HG02759 (cell line): ENCODE results near the gene SYT10.
"Not testable (repeated sequence)": the region's sequence is repeated elsewhere in the genome, so short reads cannot be mapped to it uniquely, and the experiment has no call there.

Source experiments
- ATAC-seq: cut with Tn5 transposase; IDR thresholded peaks from one replicate; pipeline ENCODE4 v1.9.1; 2021; ENCODE audit warnings: mild to moderate bottlenecking, moderate library complexity; ENCODE audit not compliant: unreplicated experiment

Gene SYT10

GRCh38 chr12:33439587-33440011 lies at the start of gene SYT10:
TSS of gene SYT10 (minus strand) at chr12:33439819. CDS start at chr12:33439522, 297 bp downstream.
- no peak for ATAC-seq

- no peak for ATAC-seq
Observed at GRCh38 chr12:33488036-33488435, 48.4 kb upstream of the SYT10 start.

GRCh38 chr12:33486058-33486457 lies 46.4 kb upstream of the SYT10 start:
- ATAC-seq, result no peak

- no peak for ATAC-seq
Observed at GRCh38 chr12:33484161-33484560, 44.5 kb upstream of the SYT10 start.

- ATAC-seq, result no peak
Observed at GRCh38 chr12:33480366-33480765, 40.7 kb upstream of the SYT10 start.

- no peak for ATAC-seq
Observed at GRCh38 chr12:33476058-33476457, 36.4 kb upstream of the SYT10 start.

- no peak for ATAC-seq
Observed at GRCh38 chr12:33472299-33472698, 32.7 kb upstream of the SYT10 start.

- ATAC-seq, result no peak
Observed at GRCh38 chr12:33455096-33455495, 15.5 kb upstream of the SYT10 start.

- no peak for ATAC-seq
Observed at GRCh38 chr12:33450480-33450879, 10.9 kb upstream of the SYT10 start.

- no peak for ATAC-seq
Observed at GRCh38 chr12:33440477-33440876, 858 bp upstream of the SYT10 start.

- ATAC-seq, result no peak
Observed at GRCh38 chr12:33438851-33439586, 600 bp downstream of the SYT10 start.

GRCh38 chr12:33438025-33438772 lies 1.4 kb downstream of the SYT10 start:
- no peak for ATAC-seq

GRCh38 chr12:33437598-33437997 lies 2.0 kb downstream of the SYT10 start:
- no peak for ATAC-seq

- no peak for ATAC-seq
Observed at GRCh38 chr12:33432992-33433391, 6.6 kb downstream of the SYT10 start.

- ATAC-seq, result no peak
Observed at GRCh38 chr12:33431648-33432047, 8.0 kb downstream of the SYT10 start.

GRCh38 chr12:33429468-33429867 lies 10.2 kb downstream of the SYT10 start:
- ATAC-seq, result no peak

- peak; percentile 90 for ATAC-seq
Observed at GRCh38 chr12:33427071-33427470, 12.5 kb downstream of the SYT10 start.

- ATAC-seq, result no peak
Observed at GRCh38 chr12:33423706-33424105, 15.9 kb downstream of the SYT10 start.

GRCh38 chr12:33412410-33412809 lies 27.2 kb downstream of the SYT10 start:
- ATAC-seq, result not testable (repeated sequence)

- no peak for ATAC-seq
Observed at GRCh38 chr12:33383503-33383902, 56.1 kb downstream of the SYT10 start.

GRCh38 chr12:33376153-33376552 lies 63.5 kb downstream of the SYT10 start:
- ATAC-seq, result no peak

GRCh38 chr12:33370318-33370717 lies 69.3 kb downstream of the SYT10 start:
- ATAC-seq, result no peak
